DMS153 (cell line): ENCODE measurements around the gene GJB3.
"Not testable (repeated sequence)": the region's sequence is repeated elsewhere in the genome, so short reads cannot be mapped to it uniquely, and the experiment has no call there.

ENCODE experiments used
- DNase-seq: peaks from one replicate; lab custom pipeline; 2025; lab: John Stamatoyannopoulos, UW

The GJB3 gene

DNA sequence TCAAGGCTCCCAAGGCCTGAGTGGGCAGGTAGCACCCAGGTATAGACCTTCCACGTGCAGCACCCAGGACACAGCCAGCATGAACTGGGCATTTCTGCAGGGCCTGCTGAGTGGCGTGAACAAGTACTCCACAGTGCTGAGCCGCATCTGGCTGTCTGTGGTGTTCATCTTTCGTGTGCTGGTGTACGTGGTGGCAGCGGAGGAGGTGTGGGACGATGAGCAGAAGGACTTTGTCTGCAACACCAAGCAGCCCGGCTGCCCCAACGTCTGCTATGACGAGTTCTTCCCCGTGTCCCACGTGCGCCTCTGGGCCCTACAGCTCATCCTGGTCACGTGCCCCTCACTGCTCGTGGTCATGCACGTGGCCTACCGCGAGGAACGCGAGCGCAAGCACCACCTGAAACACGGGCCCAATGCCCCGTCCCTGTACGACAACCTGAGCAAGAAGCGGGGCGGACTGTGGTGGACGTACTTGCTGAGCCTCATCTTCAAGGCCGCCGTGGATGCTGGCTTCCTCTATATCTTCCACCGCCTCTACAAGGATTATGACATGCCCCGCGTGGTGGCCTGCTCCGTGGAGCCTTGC lies 19.7 kb upstream of the GJB3 start:
- DNase-seq: no peak

DNA sequence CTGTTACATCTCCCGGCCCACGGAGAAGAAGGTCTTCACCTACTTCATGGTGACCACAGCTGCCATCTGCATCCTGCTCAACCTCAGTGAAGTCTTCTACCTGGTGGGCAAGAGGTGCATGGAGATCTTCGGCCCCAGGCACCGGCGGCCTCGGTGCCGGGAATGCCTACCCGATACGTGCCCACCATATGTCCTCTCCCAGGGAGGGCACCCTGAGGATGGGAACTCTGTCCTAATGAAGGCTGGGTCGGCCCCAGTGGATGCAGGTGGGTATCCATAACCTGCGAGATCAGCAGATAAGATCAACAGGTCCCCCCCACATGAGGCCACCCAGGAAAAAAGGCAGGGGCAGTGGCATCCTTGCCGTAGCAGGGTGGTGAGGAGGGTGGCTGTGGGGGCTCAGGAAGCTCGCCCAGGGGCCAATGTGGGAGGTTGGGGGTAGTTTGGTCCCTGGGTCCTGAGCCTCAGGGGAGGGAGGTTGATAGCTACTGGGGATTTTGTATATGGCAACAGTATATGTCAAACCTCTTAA lies 19.2 kb upstream of the GJB3 start:
- no peak for DNase-seq

DNA sequence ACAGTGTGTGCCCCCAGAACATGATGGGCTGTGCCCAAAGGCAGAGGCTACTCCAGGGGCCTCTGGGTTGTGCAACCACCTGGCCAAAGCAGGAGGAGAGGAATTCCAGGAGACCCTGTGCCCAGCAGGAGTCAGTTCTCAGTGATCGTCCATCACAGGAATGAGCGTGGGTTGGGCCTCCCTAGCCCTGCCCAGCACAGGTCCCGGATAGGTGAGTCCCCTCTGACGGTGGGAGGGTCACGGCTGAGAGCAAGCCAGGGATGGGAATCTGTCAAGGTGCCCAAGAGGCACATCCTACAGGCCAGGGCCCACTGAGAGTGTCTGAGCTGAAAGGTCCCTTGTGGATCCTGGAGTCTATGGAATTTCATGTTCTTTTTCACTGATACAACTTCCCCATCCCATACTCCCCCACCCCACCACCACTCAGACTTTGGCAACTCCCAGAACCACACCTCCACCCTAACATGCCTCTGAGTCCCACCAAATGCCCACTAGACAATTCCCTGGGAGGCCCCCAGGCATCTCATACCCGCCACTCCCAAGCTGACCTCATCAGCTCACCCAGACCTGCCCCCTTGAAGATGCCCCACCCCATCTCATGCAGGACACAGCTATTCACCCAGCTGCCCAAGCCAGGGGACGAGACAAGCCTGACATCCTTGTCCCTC lies 18.4 kb upstream of the GJB3 start:
- DNase-seq: no peak

DNA sequence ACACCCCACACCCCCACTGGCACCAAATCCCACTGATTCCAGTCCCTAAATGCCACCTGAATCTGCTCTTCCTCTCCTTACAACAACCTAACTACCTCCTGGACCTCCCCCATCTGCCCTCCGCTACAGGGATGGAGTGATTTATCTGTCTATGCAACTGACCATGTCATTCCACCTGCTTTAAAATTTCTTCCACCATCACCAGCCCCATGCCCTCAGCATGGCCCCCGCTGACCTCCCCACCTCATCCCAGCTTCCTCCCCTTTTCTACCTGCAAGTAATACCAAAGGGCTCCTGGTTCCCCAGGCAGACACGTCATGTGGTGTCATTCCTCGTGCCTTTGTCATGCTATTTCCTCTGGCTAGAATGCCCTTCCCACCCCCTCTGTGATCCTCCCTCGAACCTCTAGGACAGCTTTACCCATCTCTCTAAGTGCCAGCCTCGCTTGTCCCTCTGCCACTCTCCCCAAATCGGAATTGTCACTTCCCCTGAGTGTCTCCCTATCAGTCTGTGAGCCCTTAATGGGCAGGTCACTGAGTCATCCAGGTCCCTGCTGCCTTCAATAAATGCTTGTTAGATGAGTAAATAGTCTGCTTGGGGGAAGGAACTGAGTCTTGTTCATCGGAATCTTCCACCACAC lies 17.8 kb upstream of the GJB3 start:
- no peak for DNase-seq

- DNase-seq: no peak
Measured at GRCh38 chr1:34768856-34769255, 12.2 kb upstream of the GJB3 start.

GRCh38 chr1:34770891-34771504 lies 10.0 kb upstream of the GJB3 start:
- DNase-seq: no peak

DNA sequence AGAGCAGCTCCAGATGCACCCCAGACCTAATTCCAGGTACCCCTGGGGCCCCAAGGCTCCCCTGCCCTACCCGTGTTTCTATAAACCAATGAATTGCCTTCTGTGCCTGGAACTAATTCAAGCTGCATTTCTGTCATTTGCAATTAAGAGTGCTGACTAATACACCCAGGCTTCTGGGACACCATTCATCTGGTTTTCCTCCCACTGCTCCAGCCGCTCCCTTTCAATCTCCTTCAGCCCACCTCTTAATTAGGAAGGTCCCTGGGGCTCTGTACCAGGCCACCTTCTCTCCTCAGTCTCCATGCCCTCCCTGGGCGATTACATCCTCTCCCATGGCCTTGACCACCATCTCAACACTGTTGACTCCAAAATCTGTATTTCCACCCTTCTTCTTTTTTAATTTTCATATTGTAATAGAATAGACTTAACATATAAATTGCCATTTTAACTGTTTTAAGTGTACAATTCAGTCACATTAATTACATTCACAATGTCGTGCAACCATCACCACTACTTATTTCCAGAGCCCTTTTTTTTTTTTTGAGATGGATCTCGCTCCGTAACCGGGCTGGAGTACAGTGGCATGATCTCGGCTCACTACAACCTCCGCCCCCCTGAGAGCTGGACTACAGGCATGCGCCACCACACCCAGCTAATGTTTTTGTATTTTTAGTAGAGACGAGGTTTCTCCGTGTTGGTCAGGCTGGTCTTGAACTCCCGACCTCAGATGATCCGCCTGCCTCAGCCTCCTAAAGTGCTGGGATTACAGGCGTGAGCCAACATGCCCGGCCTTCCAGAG lies 9.2 kb upstream of the GJB3 start:
- no peak for DNase-seq

GRCh38 chr1:34773114-34773513 lies 7.9 kb upstream of the GJB3 start:
- not testable (repeated sequence) for DNase-seq

- no peak for DNase-seq
Measured at GRCh38 chr1:34774957-34775356, 6.1 kb upstream of the GJB3 start.

DNA sequence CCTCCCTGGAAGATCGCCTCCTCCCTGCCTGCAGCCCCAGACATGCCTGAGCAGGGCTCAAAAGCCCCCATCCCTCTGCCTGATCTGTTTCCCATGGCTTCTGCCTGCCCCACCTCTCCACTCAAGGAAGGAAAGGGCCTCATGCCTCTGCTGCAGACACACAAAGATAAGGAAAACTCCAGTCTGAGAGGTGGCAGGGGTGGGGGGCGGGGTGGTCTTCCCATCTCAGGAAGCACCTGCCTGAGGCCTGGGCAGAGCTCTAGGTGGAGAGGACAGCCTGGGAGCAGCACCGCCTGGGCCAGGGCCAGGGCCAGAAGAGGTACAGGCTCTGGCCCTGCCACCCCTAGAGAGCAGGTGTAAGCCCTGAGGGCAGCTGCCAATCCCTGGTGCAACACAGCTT lies 4.1 kb upstream of the GJB3 start:
- no peak for DNase-seq

DNA sequence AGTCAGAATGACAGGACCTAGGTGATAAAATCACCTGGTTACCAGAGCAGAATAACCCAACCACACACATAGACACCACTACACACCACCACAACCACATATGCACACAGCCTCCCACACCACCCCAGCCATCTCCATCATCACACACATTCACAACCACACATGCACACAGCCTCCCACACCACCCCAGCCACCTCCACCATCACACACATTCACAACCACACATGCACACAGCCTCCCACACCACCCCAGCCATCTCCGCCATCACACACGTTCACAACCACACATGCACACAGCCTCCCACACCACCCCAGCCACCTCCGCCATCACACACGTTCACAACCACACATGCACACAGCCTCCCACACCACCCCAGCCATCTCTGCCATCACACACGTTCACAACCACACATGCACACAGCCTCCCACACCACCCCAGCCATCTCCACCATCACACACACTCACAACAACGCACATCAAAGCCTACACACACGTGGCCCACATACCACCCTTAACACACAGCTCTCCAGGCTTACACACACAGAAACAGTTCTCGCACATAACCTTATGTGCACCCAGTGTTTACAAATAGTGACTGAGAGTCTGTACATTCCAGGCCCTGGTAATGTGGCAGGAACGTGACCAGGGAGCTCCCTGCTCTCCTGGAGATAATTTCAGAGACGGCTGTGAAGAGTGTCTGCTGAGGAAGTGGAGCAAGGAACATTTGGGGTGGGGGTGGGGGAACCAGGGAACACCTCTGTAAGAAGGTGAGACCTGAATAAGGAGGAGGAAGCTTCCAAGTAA lies 3.3 kb upstream of the GJB3 start:
- DNase-seq: no peak

GRCh38 chr1:34778381-34778780 lies 2.6 kb upstream of the GJB3 start:
- no peak for DNase-seq

GRCh38 chr1:34779005-34779404 lies 2.0 kb upstream of the GJB3 start:
- DNase-seq: no peak

GRCh38 chr1:34779526-34779925 lies 1.5 kb upstream of the GJB3 start:
- no peak for DNase-seq

DNA sequence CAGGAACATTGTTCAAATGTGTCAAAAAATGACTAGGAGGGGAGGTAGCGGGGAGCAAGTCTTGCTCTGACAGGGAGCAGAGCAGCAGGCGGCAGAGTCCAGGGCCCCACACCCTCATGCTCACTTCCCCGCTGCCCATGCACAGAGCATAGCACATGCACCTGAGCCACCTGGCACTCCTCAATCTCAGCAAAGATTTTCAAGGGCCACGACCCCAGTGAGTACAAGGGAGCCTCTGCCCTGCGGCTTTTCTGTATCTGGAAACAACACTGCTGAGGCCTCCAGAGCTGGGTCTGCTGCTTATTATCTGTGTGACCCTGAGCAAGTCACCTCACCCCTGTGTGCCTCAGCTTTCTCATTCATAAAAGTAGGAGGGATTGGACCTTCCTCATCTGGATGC lies 1.1 kb upstream of the GJB3 start:
- DNase-seq: no peak

DNA sequence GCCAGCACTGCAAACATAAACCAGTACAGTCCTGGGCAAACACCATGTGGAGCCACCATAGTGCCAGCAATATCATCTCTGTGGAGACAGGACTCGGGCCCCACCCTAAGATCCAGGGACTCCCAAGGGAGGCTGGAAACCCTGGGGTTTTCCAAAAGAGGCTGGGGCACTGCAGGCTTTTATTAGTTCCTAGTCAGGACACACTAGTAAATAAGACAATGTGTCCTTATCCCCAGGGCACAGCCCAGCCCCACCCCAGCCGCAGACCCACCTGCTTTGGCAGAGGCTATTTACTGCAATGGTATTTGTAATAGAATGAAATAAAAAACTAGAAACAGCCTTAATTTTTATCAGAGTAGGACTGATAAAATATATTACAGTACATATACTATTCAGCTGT lies 486 bp upstream of the GJB3 start:
- DNase-seq: no peak

DNA sequence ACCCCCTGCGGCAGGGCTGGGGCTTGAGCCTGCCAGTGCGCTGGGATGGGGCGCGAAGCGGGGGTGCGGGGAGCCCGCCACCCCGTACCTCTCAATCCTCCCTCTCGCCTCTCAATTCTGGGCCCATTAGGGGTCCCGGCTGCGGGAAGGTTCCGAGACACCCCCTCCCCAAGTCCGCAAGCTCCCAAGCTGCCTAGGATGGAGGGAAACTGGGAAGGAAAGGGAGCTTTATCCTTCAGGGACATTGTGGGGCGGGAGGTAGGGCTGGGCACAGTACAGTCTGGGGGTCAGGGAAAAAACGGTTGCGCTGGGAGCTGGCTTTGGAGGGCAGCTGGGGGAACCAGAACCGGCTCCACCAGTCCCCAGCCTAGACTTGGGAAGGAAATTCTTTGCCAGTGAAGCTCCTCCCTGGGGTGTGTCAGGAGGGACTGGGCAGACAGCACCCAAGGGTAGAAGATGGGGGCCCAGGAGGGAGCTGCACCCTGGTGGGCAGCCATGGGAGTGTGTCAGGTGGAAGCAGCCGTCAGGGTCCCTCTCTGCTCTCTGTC lies 904 bp downstream of the GJB3 start:
- DNase-seq: no peak

- DNase-seq: no peak
Measured at GRCh38 chr1:34784751-34785221, 3.8 kb downstream of the GJB3 start.

DNA sequence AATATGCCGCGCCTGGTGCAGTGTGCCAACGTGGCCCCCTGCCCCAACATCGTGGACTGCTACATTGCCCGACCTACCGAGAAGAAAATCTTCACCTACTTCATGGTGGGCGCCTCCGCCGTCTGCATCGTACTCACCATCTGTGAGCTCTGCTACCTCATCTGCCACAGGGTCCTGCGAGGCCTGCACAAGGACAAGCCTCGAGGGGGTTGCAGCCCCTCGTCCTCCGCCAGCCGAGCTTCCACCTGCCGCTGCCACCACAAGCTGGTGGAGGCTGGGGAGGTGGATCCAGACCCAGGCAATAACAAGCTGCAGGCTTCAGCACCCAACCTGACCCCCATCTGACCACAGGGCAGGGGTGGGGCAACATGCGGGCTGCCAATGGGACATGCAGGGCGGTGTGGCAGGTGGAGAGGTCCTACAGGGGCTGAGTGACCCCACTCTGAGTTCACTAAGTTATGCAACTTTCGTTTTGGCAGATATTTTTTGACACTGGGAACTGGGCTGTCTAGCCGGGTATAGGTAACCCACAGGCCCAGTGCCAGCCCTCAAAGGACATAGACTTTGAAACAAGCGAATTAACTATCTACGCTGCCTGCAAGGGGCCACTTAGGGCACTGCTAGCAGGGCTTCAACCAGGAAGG lies 4.3 kb downstream of the GJB3 start:
- DNase-seq: no peak

GRCh38 chr1:34785875-34786470 lies 5.0 kb downstream of the GJB3 start:
- no peak for DNase-seq
